ENCODE data around the gene SPEF2.
"Not testable (repeated sequence)": the region's sequence is repeated elsewhere in the genome, so short reads cannot be mapped to it uniquely, and the experiment has no call there.

The SPEF2 gene

DNA sequence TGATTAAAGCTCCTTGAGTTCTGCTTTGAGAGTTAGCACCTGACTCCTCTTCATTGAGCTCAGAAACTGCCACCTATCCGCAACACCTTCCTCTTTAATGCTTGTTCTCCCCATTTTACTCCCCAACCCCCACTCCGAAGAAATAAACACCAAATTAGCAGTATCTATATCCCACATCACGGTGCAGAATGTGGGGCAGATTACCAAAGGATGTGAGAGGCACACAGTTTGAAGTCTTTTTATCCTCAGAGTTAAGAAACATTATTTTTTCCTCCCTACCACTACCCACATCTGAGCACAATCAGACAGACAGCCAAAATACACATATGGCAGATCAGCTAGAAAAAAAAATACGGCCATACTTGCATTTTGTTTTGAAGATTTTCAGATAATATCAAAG is 212.9 kb downstream of the SPEF2 start:
- TF ChIP-seq SPI1 (IDR thresholded peaks at IDR 0.05; ENCODE audit: low read depth, low read length) (no peak), TAF1 (IDR thresholded peaks at IDR 0.05; ENCODE audit: low read depth, low read length) (no peak), PAX5 (IDR thresholded peaks at IDR 0.05; ENCODE audit: insufficient read depth, low read length, severe bottlenecking) (no peak), POLR2AphosphoS5 (IDR thresholded peaks at IDR 0.05; ENCODE audit: low read depth, low read length) (no peak), POU2F2 (IDR thresholded peaks at IDR 0.05; ENCODE audit: low read depth, low read length) (no peak), POLR2A (IDR thresholded peaks at IDR 0.05; ENCODE audit: low read depth, low read length) (no peak)
- no peak for FAIRE-seq

GRCh38 chr5:35832762-35833161 is 215.1 kb downstream of the SPEF2 start:
- DNase-seq (ENCODE audit: insufficient read length, low spot score) (no peak), FAIRE-seq (no peak)
- TF ChIP-seq TAF1 (IDR thresholded peaks at IDR 0.05; ENCODE audit: low read depth, low read length) (no peak), POLR2AphosphoS5 (IDR thresholded peaks at IDR 0.05; ENCODE audit: low read depth, low read length) (no peak)

More for the DNA sequence above, 212.9 kb downstream of the SPEF2 start:
- no peak for DNase-seq (ENCODE audit: insufficient read length, low spot score)

- FAIRE-seq (no peak), DNase-seq (ENCODE audit: insufficient read length, low spot score) (no peak)
- TF ChIP-seq POLR2A (IDR thresholded peaks at IDR 0.05; ENCODE audit: low read depth, low read length) (no peak), POU2F2 (IDR thresholded peaks at IDR 0.05; ENCODE audit: low read depth, low read length) (no peak)
Measured at GRCh38 chr5:35833224-35833623, 215.6 kb downstream of the SPEF2 start.

DNA sequence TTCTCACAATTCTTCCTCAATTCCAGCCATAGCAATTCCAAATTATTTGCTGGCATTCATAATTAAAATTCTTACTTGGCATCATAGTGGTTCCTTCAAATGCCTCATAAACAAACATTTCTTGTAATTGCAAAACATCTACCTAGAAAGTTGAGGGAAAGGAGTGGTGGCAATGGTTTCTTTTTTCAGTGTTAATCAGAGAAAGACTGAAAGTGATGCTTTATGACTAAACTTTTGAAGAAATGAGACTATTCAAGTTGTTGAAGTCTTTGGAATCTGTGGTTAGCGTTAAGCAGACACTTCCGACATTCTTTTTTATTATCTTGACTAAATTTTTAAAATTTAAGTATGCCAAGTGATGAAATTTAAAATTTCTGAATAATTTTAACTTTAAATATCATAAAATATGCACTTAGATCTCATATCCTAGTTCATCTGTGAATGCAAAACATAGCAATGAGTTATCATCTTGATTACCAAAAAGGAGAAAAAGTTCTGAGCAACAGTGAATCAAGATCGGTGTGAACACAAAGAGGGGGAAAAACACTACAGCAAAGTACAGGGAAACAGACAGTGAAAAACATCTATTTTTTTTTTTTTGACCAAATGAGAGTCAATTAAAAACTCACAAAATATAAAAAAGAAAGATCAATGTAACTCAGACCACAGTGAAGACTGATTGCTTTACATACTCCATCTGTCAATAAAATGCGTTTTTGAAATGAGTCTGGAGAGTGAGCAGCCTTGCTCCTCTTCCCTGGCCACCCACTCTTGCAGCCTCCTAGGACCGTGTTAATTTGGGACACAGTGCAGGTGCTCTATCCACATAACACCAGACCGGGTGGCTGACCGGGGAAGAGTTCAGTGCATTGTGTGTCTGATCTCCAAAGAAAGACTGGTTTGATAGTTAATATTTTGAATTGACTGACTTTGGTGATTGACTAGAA is 218.4 kb downstream of the SPEF2 start:
- FAIRE-seq (no peak), DNase-seq (ENCODE audit: insufficient read length, low spot score) (no peak)
- no peak for TF ChIP-seq PAX5 (IDR thresholded peaks at IDR 0.05; ENCODE audit: insufficient read depth, low read length, severe bottlenecking)
- TF ChIP-seq POU2F2 (IDR thresholded peaks at IDR 0.05; ENCODE audit: low read depth, low read length) = no peak
- peak; percentile 35; the same call in 1 of the 2 replicates for TF ChIP-seq SPI1 (IDR thresholded peaks at IDR 0.05; ENCODE audit: low read depth, low read length)
- TF ChIP-seq POLR2A (IDR thresholded peaks at IDR 0.05; ENCODE audit: low read depth, low read length) = no peak
- no peak for TF ChIP-seq TAF1 (IDR thresholded peaks at IDR 0.05; ENCODE audit: low read depth, low read length)
- no peak for TF ChIP-seq POLR2AphosphoS5 (IDR thresholded peaks at IDR 0.05; ENCODE audit: low read depth, low read length)

GRCh38 chr5:35838370-35839042 is 220.8 kb downstream of the SPEF2 start:
- no peak for FAIRE-seq
- TF ChIP-seq SPI1 (IDR thresholded peaks at IDR 0.05; ENCODE audit: low read depth, low read length) (no peak), POLR2AphosphoS5 (IDR thresholded peaks at IDR 0.05; ENCODE audit: low read depth, low read length) (no peak), PAX5 (IDR thresholded peaks at IDR 0.05; ENCODE audit: insufficient read depth, low read length, severe bottlenecking) (no peak), POLR2A (IDR thresholded peaks at IDR 0.05; ENCODE audit: low read depth, low read length) (no peak), POU2F2 (IDR thresholded peaks at IDR 0.05; ENCODE audit: low read depth, low read length) (no peak), TAF1 (IDR thresholded peaks at IDR 0.05; ENCODE audit: low read depth, low read length) (no peak)
- DNase-seq (ENCODE audit: insufficient read length, low spot score) = no peak

- DNase-seq (ENCODE audit: insufficient read length, low spot score) (no peak), FAIRE-seq (no peak)
- TF ChIP-seq POLR2AphosphoS5 (IDR thresholded peaks at IDR 0.05; ENCODE audit: low read depth, low read length) (no peak), POU2F2 (IDR thresholded peaks at IDR 0.05; ENCODE audit: low read depth, low read length) (no peak), PAX5 (IDR thresholded peaks at IDR 0.05; ENCODE audit: insufficient read depth, low read length, severe bottlenecking) (no peak), TAF1 (IDR thresholded peaks at IDR 0.05; ENCODE audit: low read depth, low read length) (no peak), SPI1 (IDR thresholded peaks at IDR 0.05; ENCODE audit: low read depth, low read length) (no peak)
Measured at GRCh38 chr5:35842856-35843255, 225.2 kb downstream of the SPEF2 start.

GRCh38 chr5:35845508-35845907 is 227.8 kb downstream of the SPEF2 start:
- DNase-seq (ENCODE audit: insufficient read length, low spot score); FAIRE-seq: not testable (repeated sequence)

- DNase-seq (ENCODE audit: insufficient read length, low spot score) = no peak
- TF ChIP-seq POLR2AphosphoS5 (IDR thresholded peaks at IDR 0.05; ENCODE audit: low read depth, low read length) (no peak), SPI1 (IDR thresholded peaks at IDR 0.05; ENCODE audit: low read depth, low read length) (no peak), TAF1 (IDR thresholded peaks at IDR 0.05; ENCODE audit: low read depth, low read length) (no peak), PAX5 (IDR thresholded peaks at IDR 0.05; ENCODE audit: insufficient read depth, low read length, severe bottlenecking) (no peak), POLR2A (IDR thresholded peaks at IDR 0.05; ENCODE audit: low read depth, low read length) (no peak), POU2F2 (IDR thresholded peaks at IDR 0.05; ENCODE audit: low read depth, low read length) (no peak)
- FAIRE-seq = no peak
Measured at GRCh38 chr5:35847491-35847890, 229.8 kb downstream of the SPEF2 start.

GRCh38 chr5:35847961-35848360 is 230.3 kb downstream of the SPEF2 start:
- DNase-seq (ENCODE audit: insufficient read length, low spot score) = no peak
- FAIRE-seq = no peak
- no peak for TF ChIP-seq POLR2A (IDR thresholded peaks at IDR 0.05; ENCODE audit: low read depth, low read length)
- TF ChIP-seq POU2F2 (IDR thresholded peaks at IDR 0.05; ENCODE audit: low read depth, low read length) = no peak
- no peak for TF ChIP-seq PAX5 (IDR thresholded peaks at IDR 0.05; ENCODE audit: insufficient read depth, low read length, severe bottlenecking)
- TF ChIP-seq POLR2AphosphoS5 (IDR thresholded peaks at IDR 0.05; ENCODE audit: low read depth, low read length) = no peak
- no peak for TF ChIP-seq SPI1 (IDR thresholded peaks at IDR 0.05; ENCODE audit: low read depth, low read length)
- no peak for TF ChIP-seq TAF1 (IDR thresholded peaks at IDR 0.05; ENCODE audit: low read depth, low read length)

DNA sequence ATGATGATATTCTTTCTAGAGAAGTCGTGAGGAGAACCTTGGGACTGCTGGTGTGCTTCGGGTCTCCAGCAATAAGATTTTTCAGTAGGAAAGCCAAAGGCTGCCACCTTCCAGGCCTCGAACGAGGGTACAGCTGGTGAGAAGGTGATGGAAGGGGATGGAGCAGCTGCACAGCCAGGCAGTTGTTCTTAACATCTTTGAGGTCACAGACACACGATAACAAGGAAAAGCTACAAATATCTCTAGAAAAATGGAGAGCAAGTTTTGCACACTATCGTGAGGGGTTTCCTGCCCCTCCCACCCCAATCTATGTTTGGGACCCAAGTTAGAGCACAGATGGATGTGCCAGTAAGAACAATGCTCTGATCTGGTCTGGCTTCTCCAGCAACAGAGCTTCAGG is 232.2 kb downstream of the SPEF2 start:
- FAIRE-seq = no peak
- TF ChIP-seq POLR2A (IDR thresholded peaks at IDR 0.05; ENCODE audit: low read depth, low read length) (no peak), POU2F2 (IDR thresholded peaks at IDR 0.05; ENCODE audit: low read depth, low read length) (no peak), TAF1 (IDR thresholded peaks at IDR 0.05; ENCODE audit: low read depth, low read length) (no peak), PAX5 (IDR thresholded peaks at IDR 0.05; ENCODE audit: insufficient read depth, low read length, severe bottlenecking) (no peak), POLR2AphosphoS5 (IDR thresholded peaks at IDR 0.05; ENCODE audit: low read depth, low read length) (no peak), SPI1 (IDR thresholded peaks at IDR 0.05; ENCODE audit: low read depth, low read length) (no peak)
- DNase-seq (ENCODE audit: insufficient read length, low spot score) = no peak

Data from GM12891 (cell line).